RCC 7860 (cell line): ENCODE data around the gene PLEKHA5.

Experiments
- DNase-seq: peaks from one replicate; pipeline ENCODE4 v3.0.0-alpha.2; 2015; ENCODE audit warnings: low spot score
- FAIRE-seq: peaks from 2 replicates; lab custom pipeline; 2012; peaks lifted over from hg19 to GRCh38; lab: Jason Lieb, UNC

Gene PLEKHA5

DNA sequence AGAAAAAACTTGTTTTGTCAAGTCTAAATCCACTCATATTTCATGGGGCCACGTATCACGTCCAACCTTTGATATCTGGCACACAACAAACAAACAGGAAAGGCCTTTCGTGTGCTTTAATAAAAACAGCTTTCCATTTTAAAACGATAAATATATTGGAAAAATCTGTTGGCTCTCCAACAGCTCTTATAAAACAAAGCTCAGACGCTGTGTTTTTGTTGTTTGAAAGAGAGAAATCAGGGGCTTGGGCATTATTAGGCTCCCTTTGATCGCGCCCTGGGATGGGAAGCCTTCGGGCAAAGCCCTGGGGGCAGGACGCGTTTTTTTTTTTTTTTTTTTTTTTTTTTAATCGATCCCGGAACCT lies 429 bp upstream of the PLEKHA5 start:
- DNase-seq, result no peak
- FAIRE-seq, result no peak

DNA sequence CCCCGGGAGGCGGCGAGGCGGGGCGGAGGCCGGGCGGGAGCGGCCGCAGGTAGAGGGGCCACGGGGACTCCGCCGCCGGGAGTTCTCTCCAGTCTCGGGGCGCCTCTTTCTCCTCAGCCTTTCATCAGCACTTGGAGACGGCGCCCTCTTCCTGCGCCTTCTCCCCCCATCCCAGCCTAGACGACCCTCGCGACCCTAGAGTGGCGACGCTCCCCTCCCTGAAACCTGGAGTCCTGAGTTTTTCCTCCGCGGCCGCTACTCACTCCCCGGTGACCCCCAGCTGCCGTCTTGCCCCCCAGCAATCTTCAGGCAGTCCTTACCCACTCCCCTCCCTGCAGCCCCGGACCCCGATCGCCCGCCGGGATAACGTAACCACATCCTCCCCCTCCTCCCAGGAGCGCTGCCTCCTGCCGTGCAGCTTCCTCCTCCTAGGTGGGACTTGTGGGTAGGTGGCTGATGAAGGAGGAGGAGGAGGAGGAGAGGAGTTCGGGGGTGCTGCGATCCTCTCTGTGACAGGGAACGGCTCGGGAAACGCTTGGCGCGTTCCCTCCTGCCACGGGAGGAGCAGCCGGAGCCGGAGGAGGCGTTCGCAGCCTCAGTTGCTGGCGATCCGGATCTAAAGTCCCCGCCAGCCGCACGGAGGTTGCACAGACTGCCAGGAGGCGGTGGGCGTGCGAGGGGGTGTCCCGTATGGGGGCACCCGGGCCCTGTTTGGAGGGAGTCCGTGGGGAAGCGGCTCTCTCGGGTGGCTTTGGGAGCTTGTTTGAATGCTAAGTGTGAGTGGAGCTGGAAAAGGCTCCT lies 891 bp downstream of the PLEKHA5 start:
- DNase-seq, result peak; percentile 39
- no peak for FAIRE-seq

DNA sequence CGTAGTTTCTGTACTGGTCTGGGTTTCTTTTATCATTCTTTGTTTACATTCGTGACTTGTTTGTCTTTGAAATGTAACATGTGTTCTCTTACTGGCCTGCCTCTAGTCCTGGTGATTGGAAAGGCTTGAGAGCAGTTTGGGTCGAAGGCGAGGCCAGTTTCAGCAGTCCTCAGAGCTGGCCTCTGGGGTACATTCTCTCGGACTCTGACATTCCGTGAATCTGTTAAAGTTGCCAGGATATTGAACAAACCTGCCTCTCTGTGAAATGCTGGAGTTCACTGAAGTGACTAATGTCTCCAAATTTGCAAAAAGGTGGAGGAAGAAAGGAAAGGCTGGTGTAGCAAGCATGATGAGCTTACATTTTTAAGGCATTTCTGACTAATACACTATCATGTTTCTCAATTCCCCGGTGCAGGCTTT lies 1.5 kb downstream of the PLEKHA5 start:
- FAIRE-seq (peak; percentile 45), DNase-seq (peak; percentile 31)

DNA sequence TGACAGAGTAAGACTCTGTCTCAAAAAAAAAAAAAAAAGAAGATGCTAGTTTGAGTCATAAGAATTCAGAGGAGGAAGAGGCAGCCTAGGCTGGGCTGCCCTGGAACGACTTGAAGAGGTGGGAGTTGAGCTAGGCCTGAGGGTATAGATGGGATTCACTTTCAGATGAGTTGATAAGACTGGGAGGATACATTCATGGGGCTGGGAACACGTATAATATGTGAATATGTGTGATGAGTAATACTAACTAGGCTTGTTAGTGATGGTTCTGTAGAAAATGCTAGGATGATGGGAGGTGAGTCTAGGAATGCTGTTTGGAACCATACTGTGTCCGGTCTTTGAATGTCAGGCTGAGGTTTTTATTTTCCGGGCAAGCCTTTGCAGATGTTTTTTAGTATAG lies 9.0 kb downstream of the PLEKHA5 start:
- FAIRE-seq (peak; percentile 72), DNase-seq (peak; percentile 76)

DNA sequence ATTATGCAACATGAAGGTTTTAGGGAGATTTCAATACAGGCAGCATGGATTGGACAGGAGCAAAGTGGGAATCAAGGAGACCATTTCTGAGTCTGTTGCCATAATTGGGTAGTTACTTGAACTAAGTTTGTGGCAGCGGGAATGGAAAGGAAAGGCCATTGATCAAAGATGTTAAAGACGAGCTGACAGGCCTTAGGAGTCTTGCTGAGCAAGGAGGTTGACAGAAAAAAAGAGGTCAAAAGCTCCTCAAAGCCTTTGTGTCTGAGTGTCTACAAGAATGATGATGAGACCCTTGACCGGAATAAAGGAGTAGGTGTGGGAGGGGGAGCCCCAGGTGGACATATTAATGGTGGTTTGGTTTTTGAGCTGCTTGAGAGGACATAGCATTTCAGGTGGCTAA lies 9.4 kb downstream of the PLEKHA5 start:
- no peak for FAIRE-seq
- no peak for DNase-seq

DNA sequence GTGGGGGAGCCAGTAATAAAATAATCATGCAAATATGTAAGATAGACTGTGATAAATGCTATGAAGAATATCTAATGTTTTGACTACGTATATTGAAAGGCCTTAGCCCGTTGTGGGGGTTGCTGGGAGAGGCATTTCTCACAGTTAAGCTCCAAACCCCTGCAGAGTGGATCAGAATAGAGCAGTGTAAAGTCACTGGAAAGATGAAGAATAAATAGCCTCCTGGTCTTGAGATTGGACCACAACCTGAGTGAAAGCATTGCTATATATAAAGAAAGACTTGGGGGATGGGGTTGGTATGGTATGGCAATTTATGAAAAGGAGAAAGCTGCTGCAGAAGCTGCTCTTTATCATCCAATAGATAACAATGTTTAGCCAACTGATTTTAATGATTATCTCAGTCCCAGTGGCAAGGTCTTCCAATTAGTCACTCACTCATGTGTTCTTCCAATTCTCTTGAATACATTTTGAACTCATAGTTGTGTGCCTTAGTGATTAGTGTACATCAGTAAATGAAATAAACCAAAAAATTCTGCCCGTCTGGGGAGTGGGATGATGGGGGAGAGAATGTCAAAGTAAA lies 10.2 kb downstream of the PLEKHA5 start:
- DNase-seq, result peak; percentile 13
- peak; percentile 81 for FAIRE-seq

DNA sequence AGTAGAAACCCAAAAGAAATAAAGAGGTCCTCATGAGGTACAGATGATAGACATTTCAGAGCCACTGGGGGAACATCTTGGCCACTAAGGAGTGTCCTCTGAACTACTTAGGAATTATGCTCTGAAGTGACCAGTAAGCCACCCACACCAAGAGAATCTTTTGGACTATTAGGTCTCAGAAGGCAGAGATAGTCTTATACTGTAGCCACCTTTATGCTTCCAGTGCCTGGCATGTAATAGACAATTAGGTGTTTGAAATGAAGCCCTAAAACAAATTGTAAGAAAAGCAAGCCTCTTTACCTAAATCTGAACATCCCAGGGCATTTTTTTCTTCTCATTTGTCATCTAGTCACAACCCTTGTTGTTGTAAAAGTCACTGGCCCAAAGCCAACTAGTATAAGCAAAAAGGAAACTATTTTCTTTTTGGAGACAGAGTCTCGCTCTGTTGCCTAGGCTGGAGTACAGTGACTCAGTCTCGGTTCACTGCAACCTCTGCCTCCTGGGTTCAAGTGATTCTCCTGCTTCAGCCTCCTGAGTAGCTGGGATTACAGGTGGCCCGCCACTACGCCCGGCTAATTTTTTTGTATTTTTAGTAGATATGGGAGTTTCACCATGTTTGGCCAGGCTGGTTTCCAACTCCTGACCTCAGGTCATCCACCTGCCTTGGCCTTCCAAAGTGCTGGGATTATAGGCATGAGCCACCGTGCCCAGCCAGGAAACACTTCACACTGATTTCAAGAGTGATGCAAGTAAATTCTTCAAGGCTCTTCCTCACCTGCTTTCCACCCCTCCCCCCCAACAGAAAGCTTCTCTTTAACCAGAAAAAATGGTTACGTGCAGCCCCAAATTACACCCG lies 11.1 kb downstream of the PLEKHA5 start:
- DNase-seq (peak; percentile 65), FAIRE-seq (peak; percentile 86)

DNA sequence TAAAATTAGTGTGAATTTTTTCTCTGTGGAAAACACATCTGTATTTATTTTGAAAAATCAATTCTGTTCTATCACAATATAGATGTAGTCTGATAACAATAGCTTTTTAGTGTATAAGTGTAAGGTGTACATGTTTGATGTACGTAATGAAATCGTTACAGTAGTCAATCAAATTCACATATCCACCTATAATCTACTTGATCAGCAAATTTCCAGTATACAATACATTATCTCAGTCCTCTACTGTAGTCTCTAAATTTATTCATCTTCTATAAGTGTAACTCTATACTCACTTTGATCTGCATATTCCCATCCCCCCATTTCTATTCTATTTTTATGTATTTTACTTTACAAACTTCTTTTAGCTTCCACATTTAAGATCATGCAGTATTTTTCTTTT lies 13.0 kb downstream of the PLEKHA5 start:
- no peak for FAIRE-seq
- no peak for DNase-seq

DNA sequence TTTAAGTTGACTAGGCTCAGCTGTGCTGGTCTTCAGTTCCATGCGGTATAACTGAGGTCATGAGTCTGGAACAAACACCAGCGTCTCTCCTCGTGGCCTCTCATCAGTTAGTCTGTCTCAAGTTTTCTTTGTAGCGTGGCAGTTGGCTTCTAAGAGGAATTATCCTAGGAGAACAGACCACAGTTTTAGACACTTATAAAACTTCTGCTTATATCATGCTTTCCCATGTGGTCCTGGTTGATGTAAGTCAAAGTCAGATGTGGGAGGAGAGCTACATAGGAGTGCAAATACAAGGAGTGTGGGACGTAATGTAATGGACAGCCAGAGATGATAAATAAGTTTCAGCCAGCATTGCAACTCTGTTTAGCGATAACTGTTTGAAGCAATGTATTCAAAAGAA lies 14.8 kb downstream of the PLEKHA5 start:
- DNase-seq, result no peak
- no peak for FAIRE-seq

DNA sequence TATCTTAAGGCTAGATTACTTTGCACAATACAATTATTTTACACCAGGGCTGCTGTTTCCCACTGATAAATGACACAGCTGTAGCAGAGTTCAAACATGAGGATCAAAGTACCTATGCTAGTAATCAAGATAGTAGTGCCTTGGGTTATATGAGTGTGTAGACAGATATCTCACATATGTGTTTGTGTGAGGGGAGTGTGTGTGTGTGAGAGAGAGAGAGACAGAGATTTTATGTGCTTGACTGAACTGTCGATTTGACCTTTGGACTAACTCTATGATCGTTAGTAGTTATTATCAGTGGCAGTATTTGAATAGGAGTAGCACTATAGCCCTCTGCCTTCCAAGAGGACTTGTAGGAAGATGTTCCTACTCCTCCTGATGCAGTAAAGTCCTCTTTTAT lies 15.5 kb downstream of the PLEKHA5 start:
- FAIRE-seq, result no peak
- no peak for DNase-seq

DNA sequence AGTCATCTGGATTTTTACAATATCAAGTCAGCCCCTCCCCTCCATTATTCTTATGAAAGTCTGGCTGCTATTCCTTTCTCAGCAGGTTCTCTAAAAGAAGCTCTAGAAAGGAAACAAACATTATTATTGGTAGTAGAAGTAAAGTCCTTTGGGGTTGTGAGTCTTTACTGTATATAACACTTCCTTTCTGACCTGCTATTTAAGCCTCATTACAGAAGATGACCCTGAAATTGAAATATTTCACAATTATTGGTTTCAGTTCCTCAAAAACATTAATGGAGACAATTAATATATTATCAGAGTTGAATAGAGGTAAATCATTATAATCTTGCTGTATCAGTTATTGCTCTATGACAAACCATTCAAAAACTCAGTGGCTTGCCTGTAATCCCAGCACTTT lies 19.3 kb downstream of the PLEKHA5 start:
- no peak for FAIRE-seq
- DNase-seq, result no peak

DNA sequence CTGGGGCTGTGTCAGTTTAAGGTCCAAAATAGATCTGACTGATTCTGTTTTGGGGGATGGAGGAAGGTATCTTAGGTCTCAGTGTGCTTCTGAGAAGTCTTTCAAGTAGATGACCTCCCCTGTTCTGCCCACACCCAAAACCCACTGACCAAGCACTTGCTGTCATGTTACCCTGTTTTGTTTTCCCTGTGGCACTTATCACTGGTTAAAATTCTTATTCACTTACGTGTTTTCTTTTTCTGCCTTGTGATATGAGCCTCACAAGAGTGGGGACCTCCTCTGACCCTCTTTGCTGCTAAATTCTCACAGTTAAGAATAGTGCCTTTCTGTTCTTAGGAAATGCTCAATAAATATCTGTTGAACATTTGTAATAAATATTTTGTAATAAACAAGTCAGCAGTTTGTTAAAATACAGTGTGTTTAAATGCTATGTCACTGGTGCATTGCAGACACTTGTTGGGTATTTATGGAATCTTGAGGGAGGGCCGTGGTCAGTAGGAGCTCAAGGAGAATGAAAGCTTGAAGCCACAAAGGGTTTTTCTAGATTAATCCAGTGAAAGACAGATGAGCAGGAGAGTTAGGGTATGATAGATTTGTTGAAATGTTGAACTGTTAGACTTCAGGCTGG lies 20.9 kb downstream of the PLEKHA5 start:
- FAIRE-seq (peak; percentile 67), DNase-seq (peak; percentile 25)

DNA sequence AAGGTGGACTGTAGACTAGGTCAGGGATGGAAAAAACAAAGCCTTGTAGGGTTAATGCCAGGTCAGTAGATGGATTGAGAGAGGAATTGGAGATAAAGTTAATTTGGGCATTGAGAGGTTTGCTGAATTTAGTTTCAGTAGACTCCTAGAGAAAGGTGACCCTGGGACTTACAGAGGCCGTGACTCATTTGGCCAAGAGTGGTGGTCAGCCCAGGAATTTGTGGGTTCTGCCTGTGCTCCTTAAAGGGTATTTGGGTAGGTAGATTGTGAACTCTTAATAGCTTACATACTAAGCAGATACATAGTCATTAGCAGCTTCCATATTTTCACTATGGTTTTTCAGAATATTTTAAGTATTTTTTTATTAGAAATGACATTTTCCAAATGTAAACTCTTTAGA lies 21.8 kb downstream of the PLEKHA5 start:
- DNase-seq, result peak; percentile 36
- peak; percentile 80 for FAIRE-seq

DNA sequence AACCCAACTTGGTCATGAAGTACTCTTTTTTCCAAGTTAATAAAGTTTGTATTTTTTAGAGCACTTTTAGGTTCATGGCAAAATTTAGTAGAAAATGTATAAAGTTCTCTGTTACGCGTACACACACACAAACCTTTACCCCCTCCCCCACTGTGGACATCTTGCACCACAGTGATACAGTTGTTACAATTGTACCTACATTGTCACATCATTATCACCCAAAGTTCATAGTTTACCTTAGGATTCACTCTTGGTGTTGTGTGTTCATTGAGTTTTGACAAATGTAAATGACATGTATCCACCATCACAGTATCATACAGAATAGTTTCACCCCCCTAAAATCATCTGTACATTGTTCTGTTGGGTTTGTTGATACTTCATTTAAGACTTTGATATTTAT lies 23.9 kb downstream of the PLEKHA5 start:
- DNase-seq (no peak), FAIRE-seq (no peak)

DNA sequence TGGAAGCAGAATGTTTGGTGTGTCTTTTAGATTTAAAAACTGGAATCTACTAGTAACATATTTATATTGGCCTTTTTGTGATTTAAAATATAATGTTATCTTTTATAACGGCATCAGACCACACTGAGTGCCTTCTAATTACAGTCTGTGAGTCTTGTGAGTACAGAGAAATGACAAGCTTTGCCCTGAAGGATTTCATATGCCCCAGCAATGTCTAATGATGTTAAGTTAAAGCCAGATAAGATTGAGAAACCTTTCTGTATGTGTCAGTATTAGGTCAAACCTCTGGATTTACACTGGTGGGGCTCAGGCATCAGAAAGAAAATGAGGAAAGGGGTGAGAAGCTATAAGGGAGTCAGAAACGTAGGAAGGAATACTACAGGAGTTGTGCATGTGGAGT lies 25.2 kb downstream of the PLEKHA5 start:
- no peak for DNase-seq
- FAIRE-seq, result no peak

DNA sequence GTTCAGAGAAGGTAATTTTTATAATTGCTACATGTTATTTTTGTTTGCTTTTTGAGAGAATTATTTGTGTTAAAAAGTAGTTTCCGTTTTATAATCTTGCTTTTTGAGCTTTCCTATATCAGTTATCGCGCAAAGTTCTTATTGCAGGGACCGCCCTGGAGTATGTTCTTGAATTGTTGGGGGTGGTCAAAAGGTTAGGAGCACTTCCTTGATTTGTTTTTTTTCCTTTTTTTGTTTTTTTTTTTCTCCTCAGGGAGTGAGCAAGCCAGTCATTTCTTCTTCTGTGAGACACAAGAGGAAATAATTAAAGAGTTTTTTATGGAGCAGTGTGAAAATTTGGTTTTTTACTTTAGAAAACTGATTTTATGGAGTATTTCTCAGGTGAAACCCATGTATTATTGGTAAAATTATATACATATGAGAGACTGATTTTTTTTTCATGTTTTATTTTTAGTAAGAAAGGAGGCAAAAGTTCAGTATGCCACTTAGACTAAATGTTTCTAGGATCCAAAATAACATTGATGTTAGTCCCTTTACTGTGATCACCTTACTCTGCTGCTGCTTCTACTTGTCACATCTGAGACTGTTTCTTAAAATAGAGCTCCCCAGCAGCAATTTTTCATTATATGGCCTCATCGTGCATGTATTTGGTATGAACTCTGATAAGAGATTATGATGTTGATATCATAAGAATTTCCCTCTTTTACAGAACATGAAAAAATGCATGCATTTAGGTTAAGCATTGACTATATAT lies 26.6 kb downstream of the PLEKHA5 start:
- FAIRE-seq, result no peak

DNA sequence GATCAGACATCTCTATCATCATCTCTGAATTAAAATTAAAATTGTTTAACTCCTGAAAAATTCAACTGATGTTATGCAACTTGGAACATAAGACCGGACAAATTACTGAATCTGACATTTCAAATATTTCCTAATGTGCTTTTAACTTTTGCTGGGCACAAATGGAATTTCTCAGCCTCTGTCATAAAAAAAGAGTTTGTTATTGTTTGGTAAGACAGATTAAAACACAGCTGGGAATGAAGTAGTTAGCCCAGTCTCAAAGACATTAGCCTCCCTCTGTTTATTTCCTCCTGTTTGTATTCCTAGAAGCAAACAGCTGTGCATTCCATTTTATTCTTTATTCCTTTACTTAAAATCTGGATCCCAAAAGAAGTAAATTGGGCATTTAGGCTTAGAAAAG lies 29.4 kb downstream of the PLEKHA5 start:
- DNase-seq (no peak), FAIRE-seq (no peak)

More for the DNA sequence above, 26.6 kb downstream of the PLEKHA5 start:
- no peak for DNase-seq

DNA sequence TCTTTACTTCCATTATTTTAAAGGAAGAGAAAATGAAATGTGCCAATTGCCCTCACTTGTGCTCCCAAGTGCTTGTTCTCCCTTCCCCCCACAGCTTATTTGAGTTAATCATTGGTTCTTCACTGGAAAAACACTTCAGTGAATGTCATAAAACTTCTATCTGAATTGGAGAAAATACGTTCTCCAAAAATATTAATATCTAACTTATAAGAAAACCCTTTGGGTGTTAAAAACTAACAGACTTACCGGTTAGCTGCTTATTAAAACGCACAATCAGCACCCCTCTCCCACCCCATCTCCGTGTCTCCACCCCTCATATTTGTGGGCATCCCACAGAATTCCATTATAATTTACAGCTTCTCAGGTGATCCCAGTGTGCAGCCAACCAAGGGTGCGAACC lies 31.7 kb downstream of the PLEKHA5 start:
- peak; percentile 26 for DNase-seq
- peak; percentile 97 for FAIRE-seq

DNA sequence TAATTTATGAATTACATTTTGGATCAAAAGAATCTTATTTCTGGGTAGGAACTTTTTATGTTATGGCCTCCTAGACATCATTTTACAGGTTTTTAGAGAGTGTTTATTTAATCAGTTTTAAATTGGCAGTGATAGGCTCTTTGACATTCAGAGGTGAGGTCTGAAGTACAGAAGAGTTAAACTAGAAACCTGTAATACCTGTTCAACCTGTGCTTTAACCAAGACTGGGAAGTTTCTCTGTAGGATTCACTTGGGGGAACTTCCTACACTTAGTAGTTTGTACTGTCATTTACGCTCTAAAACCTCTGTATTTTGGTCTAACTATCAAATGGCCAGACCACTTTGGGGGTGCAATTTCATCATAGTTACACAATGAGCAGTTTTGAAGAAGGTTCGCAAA lies 35.9 kb downstream of the PLEKHA5 start:
- no peak for FAIRE-seq
- DNase-seq, result no peak

DNA sequence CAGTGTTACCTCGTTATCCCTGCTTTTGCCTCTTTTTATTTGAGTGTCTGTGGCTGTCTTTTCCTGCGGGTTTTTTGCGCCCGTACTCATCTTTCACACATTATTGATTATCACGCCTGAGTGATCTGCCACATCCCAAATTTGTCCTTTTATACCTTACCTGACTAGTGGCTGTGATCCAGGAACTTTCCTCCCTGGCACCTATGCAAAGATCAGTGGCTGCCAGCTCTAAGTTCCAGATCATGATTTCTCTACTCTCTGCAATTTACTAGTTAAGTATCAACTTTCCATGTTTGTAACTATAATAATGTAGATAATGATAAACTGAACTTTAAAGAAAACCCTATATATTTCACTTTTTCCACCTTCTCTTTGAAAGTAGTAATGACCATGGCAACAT lies 36.9 kb downstream of the PLEKHA5 start:
- DNase-seq (no peak), FAIRE-seq (no peak)

DNA sequence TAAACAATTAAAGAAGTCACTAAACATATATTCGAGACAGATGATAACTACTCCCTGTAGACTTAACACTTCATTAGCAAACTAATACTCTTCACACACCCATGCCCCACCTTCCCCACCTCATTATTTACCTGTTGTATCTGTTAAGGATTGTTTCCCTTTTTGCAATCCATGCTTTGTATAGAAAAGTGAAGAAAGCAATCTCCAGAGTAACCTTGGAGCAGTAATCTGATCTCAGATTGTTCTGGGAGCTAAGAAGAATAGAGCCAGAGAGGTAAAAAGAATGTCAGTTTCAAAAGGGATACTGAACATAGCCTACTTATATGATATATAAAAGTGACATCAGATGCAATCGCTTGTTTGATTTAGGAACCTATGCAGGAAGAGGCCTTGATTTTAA lies 37.4 kb downstream of the PLEKHA5 start:
- no peak for DNase-seq
- no peak for FAIRE-seq
